MCF 10A (cell line): ENCODE measurements around the gene SEC22B. TPM values are rescaled to one million over a fixed set of nuclear protein-coding genes. Genes with fewer than 3 reads are reported as not detected.

Source experiments
- total RNA-seq: library from RNA; stranded (reverse); gene quantifications from 2 replicates; pipeline ENCODE4 v1.2.3, GENCODE V29; 2022

The SEC22B gene
- total RNA-seq, 1 experiment from 2014 or later, result 38.0 TPM

Other genes with a start within 250 kb of the SEC22B start
- 122 and 128 TPM in 2 replicates for gene NOTCH2, start 106.9 kb downstream of the SEC22B start, total RNA-seq
- 14.9 and 20.9 TPM in 2 replicates for gene NBPF8, start 238.5 kb upstream of the SEC22B start, total RNA-seq